ENCODE data around the gene ICAM2.
"Not testable (repeated sequence)": the region's sequence is repeated elsewhere in the genome, so short reads cannot be mapped to it uniquely, and the experiment has no call there.

ICAM2 gene

GRCh38 chr17:63996430-63997182, 23.8 kb downstream of the ICAM2 start:
- DNase-seq: no peak

GRCh38 chr17:63995626-63996025, 24.8 kb downstream of the ICAM2 start:
- no peak for DNase-seq

DNA sequence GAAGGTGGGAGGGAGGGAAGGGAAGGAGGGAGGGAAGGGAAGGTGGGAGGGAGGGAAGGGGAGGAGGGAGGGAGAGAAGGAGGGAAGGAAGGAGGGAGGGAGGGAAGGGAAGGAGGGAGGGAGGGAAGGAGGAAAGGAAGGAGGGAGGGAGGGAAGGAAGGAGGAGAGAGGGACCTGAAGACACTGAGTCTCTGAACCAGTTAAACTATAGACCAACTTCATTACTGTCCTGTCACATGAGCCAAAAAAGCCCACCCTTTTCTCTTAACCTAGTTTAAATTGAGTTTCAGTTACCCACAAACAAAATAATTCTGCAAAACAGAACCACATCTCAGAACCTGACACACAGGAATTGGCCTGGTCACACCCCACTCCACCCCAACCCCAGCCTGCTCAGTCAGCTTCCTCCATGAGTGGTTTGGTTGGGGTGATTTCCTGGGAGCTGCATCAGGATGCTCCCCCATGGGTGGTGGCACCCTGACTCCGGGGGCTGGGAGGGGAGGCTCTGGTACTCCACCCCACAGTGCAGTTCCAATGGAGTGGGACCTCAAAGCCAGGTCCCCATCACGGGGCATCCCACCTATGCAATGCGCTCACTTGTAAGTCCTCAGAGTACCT, 27.0 kb downstream of the ICAM2 start:
- no peak for DNase-seq

GRCh38 chr17:63991611-63992010, 28.8 kb downstream of the ICAM2 start:
- DNase-seq: no peak

- DNase-seq: no peak
Measured at GRCh38 chr17:63989622-63990345, 30.6 kb downstream of the ICAM2 start.

GRCh38 chr17:63988741-63989621, 31.5 kb downstream of the ICAM2 start:
- DNase-seq: no peak

DNA sequence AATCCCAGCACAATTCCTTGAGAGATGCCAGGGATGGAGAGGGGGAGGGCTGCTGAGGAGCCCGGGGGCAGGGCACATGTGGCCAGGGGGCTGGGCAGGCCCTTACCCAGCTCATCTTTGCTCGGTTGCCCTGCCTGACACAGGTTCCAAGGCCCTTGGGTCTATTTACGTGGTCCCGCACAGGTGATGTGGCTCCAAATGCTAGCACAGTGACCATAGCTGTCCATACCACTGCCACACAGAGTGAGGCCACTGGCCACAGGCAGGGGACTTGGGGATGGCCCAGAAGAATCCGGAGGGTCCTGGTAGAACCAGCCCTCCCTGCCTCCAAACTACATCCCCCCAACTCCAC, 32.3 kb downstream of the ICAM2 start:
- DNase-seq: no peak

DNA sequence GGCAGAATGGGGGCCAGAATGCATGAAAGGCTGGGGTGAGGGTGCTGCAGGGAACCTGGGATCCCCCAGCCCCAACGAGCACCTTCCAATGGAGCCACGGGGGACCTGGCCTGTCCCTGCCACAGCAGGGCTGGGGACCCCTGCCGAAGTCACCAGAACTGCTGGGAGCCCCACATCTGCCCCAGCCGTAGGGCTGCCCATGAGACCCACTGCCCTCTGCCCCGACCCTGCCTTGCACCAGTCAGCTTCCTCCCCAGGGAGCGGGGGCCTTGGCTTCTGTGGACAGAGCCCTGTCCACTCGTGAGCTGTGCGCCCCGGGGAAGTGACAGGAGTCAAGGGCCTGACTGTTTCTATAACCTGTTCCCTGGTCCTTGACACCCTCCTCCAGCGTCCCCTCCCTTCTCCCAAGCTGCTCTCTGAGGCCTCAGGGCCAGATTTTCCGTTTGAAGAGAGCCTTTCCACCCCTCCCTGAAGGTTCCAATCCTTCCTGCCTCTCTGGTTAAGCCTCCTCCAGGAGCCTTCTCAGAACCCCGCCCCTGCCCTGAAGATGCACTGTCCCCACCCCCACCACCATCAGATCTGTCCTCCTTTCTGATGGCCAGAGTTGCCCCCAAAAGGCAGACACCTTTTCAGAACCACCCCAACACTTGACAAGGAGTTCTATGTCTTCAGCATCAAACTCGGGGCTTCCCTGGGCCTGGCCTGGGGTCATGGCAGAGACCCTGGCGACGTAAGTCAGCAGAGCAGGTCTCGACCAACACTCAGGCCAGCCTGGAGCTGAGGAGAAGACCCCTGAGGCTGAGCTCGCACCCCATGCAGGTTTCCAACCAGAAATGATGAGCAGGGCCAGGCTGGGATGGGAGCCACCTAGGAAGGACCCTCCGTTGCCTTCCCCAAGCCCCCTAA, 33.0 kb downstream of the ICAM2 start:
- no peak for DNase-seq

DNA sequence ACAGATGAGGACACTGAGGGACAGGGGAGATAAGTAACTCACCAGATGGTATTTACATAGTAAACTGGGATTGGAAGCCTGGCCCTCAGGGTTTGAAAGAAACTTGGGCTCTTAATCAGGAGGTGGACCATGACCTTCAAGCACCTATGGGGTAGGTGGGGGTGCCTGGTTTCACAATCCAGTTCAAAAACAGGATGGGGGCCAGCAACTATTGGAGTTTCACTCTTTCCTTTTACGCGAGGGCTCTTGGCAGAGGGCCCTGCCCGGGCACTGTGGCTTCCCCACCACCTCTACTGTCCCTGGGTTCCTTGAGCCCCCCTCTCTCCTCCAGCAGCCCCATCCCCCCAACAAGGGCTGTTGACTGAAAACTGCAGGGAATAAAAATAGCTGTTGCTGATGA, 33.6 kb downstream of the ICAM2 start:
- DNase-seq: no peak

DNA sequence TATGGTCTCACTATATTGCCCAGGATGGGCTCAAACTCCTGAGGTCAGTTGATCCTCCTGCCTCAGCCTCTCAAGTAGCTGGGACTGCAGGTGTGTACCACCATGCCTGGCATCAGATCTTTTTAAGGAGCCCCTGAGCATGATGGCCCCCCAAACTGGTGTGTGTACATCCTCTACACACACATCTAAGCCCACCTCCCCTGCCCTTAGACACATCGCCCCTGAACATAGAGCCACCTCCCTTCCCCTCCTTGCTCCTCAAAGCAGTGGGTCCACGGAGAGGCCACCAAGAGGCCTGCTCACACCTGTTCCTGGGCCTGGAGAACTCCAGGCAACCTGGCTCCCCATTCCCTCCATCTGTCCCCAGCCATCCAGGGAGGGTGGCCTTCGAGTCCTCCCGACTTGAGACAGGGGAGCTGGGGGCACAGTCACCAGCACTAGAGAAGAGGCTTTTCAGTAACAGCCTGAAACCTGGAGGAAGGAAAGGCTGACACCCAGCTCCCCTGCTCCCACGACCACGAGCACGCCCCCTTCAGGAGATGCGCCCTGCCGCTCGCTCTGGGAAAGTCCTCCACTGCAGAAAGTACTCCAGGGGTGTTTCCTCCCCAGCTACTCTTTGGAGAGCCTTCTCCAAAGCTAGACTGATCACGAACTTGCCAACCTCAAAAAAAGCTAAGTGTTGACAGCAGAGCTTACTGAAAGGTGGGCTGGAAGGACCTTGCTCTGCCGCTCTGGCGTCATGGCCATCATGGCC, 34.9 kb downstream of the ICAM2 start:
- DNase-seq: no peak

GRCh38 chr17:63984651-63985386, 35.6 kb downstream of the ICAM2 start:
- DNase-seq: peak; percentile 54 to 79

- DNase-seq: no peak
Measured at GRCh38 chr17:63984236-63984635, 36.2 kb downstream of the ICAM2 start.

GRCh38 chr17:63983320-63983719, 37.1 kb downstream of the ICAM2 start:
- DNase-seq: no peak

DNA sequence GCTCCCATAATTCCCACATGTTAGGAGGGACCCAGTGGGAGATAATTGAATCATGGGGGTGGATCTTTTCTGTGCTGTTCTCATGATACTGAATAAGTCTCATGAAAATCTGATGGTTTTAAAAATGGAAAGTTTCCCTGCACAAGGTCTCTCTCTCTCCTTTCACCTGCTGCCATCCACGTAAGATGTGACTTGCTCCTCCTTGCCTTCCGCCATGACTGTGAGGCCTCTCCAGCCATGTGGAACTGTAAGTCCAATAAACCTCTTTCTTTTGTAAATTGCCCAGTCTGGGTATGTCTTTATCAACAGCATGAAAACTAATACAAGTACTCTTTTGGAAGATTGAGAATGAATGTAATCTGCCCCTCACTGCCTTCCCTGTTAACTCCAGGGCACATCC, 37.8 kb downstream of the ICAM2 start:
- DNase-seq: not testable (repeated sequence)

GRCh38 chr17:63978272-63979200, 41.9 kb downstream of the ICAM2 start:
- DNase-seq: no peak

GRCh38 chr17:63976702-63977101, 43.7 kb downstream of the ICAM2 start:
- no peak for DNase-seq

DNA sequence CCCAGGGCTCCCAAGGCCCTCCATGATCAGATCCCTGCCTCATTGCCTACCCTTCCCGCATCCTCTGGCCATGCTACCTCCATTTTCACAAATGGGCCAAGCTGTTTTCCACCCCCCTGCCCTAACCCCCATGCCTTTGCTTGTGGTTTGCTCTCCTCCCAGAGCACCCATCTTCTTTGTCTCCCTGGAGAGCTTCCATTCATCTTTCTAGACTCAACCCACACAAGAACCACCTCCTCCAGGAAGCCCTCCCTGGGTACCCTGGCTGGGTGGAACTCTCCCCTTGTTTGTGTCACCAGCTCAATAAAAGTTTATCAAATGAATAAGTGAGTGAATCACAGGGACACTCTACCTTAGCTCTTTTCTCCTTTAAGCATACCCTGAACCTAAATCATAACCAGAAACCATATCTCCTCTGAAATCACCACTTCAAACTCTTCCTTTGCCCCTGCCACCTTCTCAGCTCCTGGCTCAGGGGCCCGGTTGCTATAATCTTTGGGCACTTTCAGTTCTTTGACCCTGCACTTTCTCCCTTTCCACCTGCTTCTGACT, 44.8 kb downstream of the ICAM2 start:
- no peak for DNase-seq

DNA sequence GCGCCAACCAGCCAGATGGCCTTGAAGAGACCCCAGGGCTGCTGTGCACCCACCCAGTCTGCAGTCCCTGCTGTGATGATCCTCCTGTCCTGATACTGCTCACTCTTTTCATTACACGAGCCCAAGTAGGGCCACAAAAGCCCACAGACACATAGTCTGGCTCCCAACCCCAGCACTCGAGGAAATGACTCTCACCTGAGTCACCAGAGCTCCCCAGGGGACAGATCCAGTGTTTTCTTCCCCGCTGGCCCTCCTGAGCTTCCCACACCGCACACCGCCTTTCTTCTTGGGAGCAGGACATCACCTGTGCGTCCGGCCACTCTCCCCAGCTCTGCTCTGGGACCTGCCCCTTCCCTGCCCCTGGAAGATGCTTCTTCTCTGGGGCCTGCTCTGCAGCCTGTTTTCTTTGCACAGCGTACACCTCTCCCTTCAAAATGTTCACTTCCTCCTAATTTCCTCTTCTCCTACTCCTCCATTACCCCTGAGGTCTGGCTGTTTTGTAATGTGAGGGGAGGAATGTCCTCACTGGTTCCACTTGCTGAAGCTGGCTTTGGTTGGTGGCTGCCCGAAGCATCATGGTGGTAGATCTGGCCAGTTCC, 45.7 kb downstream of the ICAM2 start:
- DNase-seq: no peak
